ENCODE results near the gene CDX1. TPM values are rescaled to one million over a fixed set of nuclear protein-coding genes. Genes with fewer than 3 reads are reported as not detected.

Gene CDX1
- total RNA-seq, 1 donor from 2014 or later: not detected

DNA sequence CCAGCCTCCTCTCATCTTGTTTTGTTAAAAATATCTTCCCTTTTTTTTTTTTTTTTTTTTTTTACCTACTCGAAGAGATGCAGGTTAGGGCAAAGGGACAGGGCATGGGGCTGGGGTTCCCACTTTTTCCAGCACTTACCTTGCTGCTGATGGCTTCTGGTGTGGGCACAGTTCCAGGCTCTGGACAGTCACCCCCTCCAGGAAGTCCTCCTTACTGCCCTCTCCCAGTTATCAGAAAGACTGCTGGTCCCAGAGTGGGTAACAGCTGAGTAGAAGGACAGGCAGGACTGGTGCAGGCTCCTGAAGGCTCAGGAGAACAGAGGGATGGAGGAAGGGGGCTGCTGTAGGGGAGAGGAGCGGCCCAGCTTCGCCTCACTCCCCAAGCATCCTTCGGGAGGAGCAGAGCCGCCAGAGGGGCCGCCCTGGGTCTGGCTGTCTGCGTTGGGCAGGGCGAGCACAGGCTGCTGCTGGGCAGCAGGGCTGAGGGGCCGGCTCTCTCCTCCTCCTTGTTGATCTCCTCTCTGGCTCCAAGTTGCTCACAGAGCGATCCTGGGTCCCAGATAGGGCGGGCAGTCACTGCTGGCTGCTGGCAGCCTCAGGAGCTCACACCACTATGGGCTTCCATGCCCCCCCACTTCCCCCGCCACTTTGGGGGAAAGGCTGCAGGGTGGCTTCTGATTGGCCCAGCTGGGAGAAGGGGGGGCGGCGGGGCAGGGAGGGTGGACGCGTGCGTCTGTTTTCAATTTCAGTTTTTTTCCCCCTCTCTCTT is 11.1 kb upstream of the CDX1 start, which contains the start of gene PDGFRB:
Gene PDGFRB (minus strand): TSS at position 588 of the 769 bp plus-strand sequence. CDS start 18,798 bp downstream, outside the sequence.
- Mint-ChIP-seq H3K27me3 (ENCODE audit: insufficient read depth) (peaks cover 16% of the 10 kb centered on the region), H3K36me3 (ENCODE audit: low read depth) (no peaks in the 10 kb centered on the region), H3K27ac (peak within 1 kb of the TSS; percentile 37), H3K4me3 (peak within 1 kb of the TSS; percentile 77), H3K9me3 (no peaks in the 10 kb centered on the region), H3K4me1 (ENCODE audit: low read depth) (peaks cover 29% of the 10 kb centered on the region)
- intact Hi-C loops (cut with micrococcal nuclease): no loop called here
- peak; percentile 8 for DNase-seq (ENCODE audit: low spot score)

DNA sequence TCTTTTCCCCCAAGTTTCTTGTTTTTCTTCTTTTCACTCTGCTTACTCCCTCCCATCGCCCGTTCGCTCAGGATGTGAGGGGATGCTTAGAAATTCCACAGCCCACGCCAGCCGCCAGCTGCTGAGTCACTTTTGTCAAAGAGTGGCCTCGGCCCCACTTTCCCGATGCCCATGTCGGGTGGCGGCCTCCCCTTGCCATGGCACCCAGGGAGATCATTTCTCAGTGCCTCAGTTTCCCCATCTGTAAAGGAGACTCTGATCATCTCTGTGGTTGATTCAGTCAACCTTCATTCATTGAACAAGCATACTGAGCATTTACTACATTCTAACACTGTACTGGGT is 10.6 kb upstream of the CDX1 start:
- Mint-ChIP-seq H3K27me3 (ENCODE audit: insufficient read depth) (peaks cover 16% of the 10 kb centered on the region), H3K36me3 (ENCODE audit: low read depth) (no peaks in the 10 kb centered on the region), H3K4me3 (peak overlapping the region; percentile 77), H3K27ac (peak overlapping the region; percentile 37), H3K9me3 (no peaks in the 10 kb centered on the region), H3K4me1 (ENCODE audit: low read depth) (peaks cover 23% of the 10 kb centered on the region)
- DNase-seq (ENCODE audit: low spot score): no peak
- intact Hi-C loops (cut with micrococcal nuclease): no loop called here

DNA sequence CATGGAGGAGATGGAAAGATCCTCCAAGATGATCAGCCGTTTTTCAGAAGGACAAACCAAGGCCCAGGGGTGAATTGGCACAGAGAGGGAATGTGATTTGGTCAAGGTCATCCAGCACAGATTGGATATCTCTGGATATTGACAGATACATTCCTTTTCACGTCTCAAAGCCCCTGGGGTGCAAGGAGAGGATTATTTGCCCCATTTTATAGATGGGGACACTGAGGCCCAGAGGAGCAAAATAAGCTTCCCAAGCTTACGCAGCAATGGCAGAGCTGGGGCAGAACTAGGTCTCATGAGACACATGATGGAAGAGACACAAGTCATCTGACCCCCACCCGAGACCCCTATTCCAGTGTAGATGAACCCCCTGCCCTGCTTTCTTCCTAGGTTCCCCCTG is 10.0 kb upstream of the CDX1 start:
- peaks cover 21% of the 10 kb centered on the region for H3K4me1 Mint-ChIP-seq (ENCODE audit: low read depth)
- no peaks in the 10 kb centered on the region for H3K9me3 Mint-ChIP-seq
- no peak overlapping the region for H3K27ac Mint-ChIP-seq
- H3K27me3 Mint-ChIP-seq (ENCODE audit: insufficient read depth): peaks cover 16% of the 10 kb centered on the region
- H3K4me3 Mint-ChIP-seq: peak overlapping the region; percentile 77
- no peaks in the 10 kb centered on the region for H3K36me3 Mint-ChIP-seq (ENCODE audit: low read depth)
- intact Hi-C loops (cut with micrococcal nuclease): no loop called here
- DNase-seq (ENCODE audit: low spot score): no peak

DNA sequence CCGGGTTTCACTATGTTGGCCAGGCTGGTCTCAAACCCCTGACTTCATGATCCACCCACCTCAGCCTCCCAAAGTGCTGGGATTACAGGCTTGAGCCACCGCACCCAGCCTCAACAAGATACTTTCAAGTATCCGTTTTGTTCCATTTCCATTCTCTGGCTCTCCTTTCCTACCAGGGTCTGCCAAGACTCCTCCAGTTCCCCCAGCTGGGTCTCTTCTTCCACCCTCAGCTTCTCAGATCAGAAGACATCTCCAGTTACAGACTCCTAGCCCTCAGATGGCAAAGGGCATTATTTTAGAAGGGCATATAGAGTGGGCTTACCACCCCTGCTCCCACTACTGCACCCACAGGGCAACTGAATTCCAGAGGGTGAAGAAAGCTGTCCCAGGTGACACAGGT is 9.4 kb upstream of the CDX1 start:
- peaks cover 21% of the 10 kb centered on the region for H3K4me1 Mint-ChIP-seq (ENCODE audit: low read depth)
- no peaks in the 10 kb centered on the region for H3K36me3 Mint-ChIP-seq (ENCODE audit: low read depth)
- H3K27me3 Mint-ChIP-seq (ENCODE audit: insufficient read depth): peaks cover 16% of the 10 kb centered on the region
- H3K4me3 Mint-ChIP-seq: no peak overlapping the region
- no peak for DNase-seq (ENCODE audit: low spot score)
- H3K9me3 Mint-ChIP-seq: no peaks in the 10 kb centered on the region
- no peak overlapping the region for H3K27ac Mint-ChIP-seq
- intact Hi-C loops (cut with micrococcal nuclease): no loop called here

DNA sequence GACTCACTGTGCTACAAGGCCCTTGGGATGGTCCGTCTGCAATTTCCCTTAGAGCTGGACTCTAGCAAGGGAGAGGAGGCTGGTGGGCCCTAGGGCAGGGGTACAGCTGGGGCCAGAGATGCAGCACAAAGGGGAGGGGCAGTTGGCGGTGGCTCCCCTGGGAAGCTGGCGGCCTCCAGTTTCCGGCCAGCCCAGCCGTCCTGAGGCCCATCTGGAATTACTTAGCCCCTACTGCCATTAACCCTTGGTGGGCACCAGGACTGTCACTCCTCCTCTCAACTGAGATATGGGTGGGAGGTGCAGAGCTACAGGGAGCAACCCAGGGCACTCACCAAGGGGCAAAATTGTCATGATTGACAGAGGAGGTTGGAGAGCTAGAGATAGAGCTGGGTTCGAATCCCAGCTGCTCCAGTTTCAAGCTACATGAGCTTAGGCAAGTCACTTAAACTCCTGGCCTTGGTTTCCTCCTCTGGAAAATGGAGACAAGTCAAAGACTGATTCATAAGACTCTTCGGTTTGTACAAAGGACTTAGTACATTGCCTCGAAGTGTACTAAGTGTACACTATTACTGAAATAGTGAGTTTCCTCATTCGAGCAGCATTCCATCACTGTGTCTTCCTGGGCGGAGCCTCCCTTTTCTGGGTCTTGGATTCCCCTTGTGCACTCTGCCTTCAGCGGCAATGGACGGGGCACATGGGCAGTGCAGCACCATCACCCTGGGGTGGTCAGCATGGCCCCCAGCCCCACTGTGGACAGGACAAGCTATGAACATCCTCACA is 8.2 kb upstream of the CDX1 start:
- H3K4me1 Mint-ChIP-seq (ENCODE audit: low read depth): peaks cover 19% of the 10 kb centered on the region
- H3K4me3 Mint-ChIP-seq: no peak overlapping the region
- H3K36me3 Mint-ChIP-seq (ENCODE audit: low read depth): no peaks in the 10 kb centered on the region
- peaks cover 16% of the 10 kb centered on the region for H3K27me3 Mint-ChIP-seq (ENCODE audit: insufficient read depth)
- no peaks in the 10 kb centered on the region for H3K9me3 Mint-ChIP-seq
- intact Hi-C loops (cut with micrococcal nuclease): no loop called here
- no peak for DNase-seq (ENCODE audit: low spot score)
- no peak overlapping the region for H3K27ac Mint-ChIP-seq

DNA sequence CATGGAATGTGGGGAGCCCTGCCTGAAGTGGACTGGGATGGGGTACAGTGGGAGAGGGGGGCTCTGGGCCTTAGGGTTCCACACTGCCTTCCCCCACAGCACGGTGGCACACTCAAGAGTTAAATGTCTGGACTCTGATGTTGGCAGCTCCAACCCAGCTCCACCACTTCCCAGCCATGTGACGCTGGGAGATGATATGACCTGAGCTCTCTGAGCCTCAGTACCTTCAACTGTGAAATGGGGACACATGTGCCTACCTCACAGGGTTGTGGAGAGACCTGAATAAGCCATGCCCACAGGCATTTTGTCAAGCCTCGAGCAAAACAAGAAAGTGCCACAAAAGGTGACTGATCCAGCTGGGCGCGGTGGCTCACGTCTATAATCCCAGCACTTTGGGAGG is 7.5 kb upstream of the CDX1 start:
- no peak overlapping the region for H3K4me3 Mint-ChIP-seq
- peaks cover 16% of the 10 kb centered on the region for H3K27me3 Mint-ChIP-seq (ENCODE audit: insufficient read depth)
- H3K36me3 Mint-ChIP-seq (ENCODE audit: low read depth): no peaks in the 10 kb centered on the region
- no peak overlapping the region for H3K27ac Mint-ChIP-seq
- intact Hi-C loops (cut with micrococcal nuclease): no loop called here
- no peaks in the 10 kb centered on the region for H3K9me3 Mint-ChIP-seq
- no peak for DNase-seq (ENCODE audit: low spot score)
- H3K4me1 Mint-ChIP-seq (ENCODE audit: low read depth): peaks cover 13% of the 10 kb centered on the region

DNA sequence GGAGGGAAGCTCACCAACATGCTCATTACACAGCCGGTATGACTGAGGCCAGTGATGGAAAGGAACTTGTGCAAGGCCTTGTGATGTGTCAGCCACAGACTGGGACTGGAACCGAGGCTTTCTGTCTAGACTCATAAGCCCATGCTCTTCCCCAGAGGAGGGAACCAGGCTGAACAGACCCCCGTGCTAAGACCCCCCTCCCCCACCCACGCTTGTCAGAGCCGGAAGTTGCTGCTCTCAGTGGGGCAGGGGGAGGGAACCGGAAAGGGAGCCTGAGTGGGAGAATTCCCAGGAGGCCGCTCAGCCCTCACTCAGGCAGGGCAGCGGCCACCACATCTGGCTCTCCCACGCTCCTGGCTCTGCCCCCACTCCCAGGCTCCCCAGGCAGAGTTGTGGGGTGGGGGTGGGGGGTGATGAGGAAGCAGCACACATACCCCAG is 6.8 kb upstream of the CDX1 start:
- DNase-seq (ENCODE audit: low spot score): no peak
- H3K36me3 Mint-ChIP-seq (ENCODE audit: low read depth): no peaks in the 10 kb centered on the region
- peaks cover 21% of the 10 kb centered on the region for H3K27me3 Mint-ChIP-seq (ENCODE audit: insufficient read depth)
- no peak overlapping the region for H3K27ac Mint-ChIP-seq
- H3K4me3 Mint-ChIP-seq: no peak overlapping the region
- no peaks in the 10 kb centered on the region for H3K9me3 Mint-ChIP-seq
- peaks cover 7% of the 10 kb centered on the region for H3K4me1 Mint-ChIP-seq (ENCODE audit: low read depth)
- intact Hi-C loops (cut with micrococcal nuclease): no loop called here

DNA sequence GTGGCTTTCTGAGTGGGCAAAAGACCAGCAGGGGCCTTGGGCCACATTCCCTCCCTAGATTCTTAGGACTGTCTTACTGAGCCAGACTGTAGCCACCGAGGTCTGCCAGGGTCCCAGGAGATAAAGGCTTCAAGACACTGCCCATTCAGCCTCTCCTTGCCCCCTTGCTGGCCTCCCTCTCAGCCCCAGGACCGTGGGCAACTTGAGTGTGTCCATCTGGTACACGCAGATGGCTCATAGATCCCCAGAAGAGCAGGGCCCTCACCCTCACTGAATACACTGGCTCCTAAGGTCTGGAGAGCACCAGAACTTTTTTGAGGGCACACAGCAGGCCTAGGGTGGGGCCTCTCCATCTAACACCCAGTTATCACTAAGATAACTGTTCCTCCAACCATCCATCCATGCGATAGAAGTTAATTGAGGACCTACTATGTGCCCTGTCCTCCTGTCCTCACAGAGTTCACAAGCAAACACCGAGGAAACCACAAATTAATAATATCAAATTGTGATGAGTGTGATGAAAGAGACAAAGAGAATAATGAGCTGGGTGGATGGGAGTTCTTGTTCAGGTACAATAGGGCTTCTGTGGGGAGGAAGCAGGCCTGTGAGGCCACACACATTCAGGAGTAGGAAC is 6.0 kb upstream of the CDX1 start:
- Mint-ChIP-seq H3K4me1 (ENCODE audit: low read depth) (peaks cover 7% of the 10 kb centered on the region), H3K4me3 (no peak overlapping the region), H3K9me3 (no peaks in the 10 kb centered on the region), H3K36me3 (ENCODE audit: low read depth) (no peaks in the 10 kb centered on the region), H3K27ac (no peak overlapping the region), H3K27me3 (ENCODE audit: insufficient read depth) (peaks cover 19% of the 10 kb centered on the region)
- intact Hi-C loops (cut with micrococcal nuclease): loop anchor here (1.0 kb wide), 3 partner anchors 58 to 276 kb away; no protein-coding TSS in a partner anchor
- no peak for DNase-seq (ENCODE audit: low spot score)

DNA sequence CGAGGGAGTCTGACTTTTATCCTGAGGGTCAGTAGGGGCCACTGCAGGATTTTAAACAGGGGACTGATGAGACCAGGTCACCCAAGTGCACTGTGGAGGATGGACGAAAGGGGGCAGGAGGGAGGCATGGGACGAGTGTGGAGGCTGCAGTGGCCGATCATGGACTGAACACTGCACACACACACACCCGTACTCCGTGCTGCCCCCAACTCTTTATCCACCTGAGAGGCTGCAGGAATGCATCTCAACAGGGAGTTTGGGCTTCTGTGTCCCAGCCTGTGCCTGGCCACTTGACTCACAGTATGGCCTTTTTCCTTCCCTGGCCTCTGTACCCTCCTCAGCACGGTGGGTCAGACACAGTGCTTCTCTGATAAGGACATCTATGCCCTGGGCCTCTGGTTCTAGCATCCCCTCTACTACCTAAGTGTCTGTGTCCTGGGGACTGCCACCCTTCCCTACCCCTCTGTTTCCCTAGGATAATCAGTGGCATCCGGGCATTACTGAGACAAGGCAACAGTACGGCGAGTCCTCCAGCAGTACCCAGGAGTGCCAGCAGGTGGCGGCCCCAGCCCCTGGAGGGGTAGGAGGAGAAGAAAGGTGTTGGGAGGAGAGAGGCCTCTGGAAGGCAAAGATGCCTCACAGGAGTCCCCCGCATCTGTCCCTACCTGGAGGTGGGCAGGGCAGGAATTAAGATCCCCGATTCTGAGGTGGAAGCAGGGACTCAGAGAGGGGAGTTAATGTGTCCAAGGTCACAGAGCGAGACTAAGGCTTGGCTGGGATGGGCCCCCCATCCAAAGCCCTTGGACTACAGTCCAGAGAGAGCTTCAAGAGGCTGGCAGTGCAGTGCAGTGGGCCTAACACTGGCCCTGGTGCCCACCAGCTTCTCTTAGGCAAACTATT is 5.1 kb upstream of the CDX1 start:
- no peak overlapping the region for H3K27ac Mint-ChIP-seq
- no peaks in the 10 kb centered on the region for H3K4me1 Mint-ChIP-seq (ENCODE audit: low read depth)
- intact Hi-C loops (cut with micrococcal nuclease): loop anchor here (1.0 kb wide), 3 partner anchors 57 to 275 kb away; no protein-coding TSS in a partner anchor
- H3K27me3 Mint-ChIP-seq (ENCODE audit: insufficient read depth): peaks cover 21% of the 10 kb centered on the region
- H3K36me3 Mint-ChIP-seq (ENCODE audit: low read depth): no peaks in the 10 kb centered on the region
- H3K9me3 Mint-ChIP-seq: no peaks in the 10 kb centered on the region
- peak; percentile 68 for DNase-seq (ENCODE audit: low spot score)
- H3K4me3 Mint-ChIP-seq: no peak overlapping the region

DNA sequence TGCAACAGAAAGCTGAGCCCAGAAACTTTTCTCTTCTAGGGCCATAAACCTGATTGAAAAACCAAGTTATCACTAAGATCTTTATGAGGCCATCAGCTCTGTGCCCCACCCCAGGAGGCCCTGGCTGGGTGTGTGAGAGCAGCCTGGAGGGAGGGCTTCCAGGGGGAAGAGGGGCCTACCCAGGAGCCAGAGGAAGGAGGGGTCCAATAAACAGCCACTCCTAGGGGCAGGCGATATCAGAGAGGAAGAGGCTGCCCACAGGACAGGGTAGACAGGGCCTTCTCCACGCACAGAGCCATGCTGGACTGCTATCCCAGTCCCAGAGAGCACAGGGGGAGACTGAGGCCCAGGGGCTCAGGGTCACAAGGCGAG is 4.5 kb upstream of the CDX1 start:
- Mint-ChIP-seq H3K4me1 (ENCODE audit: low read depth) (no peaks in the 10 kb centered on the region), H3K36me3 (ENCODE audit: low read depth) (no peaks in the 10 kb centered on the region), H3K27ac (no peak overlapping the region), H3K9me3 (no peaks in the 10 kb centered on the region), H3K27me3 (ENCODE audit: insufficient read depth) (peaks cover 18% of the 10 kb centered on the region), H3K4me3 (no peak overlapping the region)
- DNase-seq (ENCODE audit: low spot score): no peak
- intact Hi-C loops (cut with micrococcal nuclease): no loop called here

DNA sequence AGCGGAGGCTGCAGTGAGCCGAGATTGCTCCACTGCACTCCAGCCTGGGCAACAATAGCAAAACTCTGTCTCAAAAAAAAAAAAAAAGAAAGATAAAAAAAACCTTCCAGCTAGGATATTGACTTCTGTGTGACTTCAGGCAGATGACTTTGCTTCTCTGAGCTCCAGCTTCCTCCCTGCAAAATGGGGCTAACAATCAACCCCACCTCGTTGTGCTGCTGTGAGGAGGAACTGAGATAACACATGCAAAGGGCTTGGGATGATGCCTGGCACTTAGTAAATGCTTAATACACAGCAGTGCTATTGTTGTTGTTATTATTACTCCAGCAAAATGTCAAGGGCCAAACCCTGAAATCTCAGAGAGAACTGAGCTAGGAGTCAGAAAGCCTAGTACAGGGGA is 3.5 kb upstream of the CDX1 start:
- no peaks in the 10 kb centered on the region for H3K4me1 Mint-ChIP-seq (ENCODE audit: low read depth)
- no peak overlapping the region for H3K4me3 Mint-ChIP-seq
- H3K9me3 Mint-ChIP-seq: no peaks in the 10 kb centered on the region
- intact Hi-C loops (cut with micrococcal nuclease): no loop called here
- no peak for DNase-seq (ENCODE audit: low spot score)
- H3K27me3 Mint-ChIP-seq (ENCODE audit: insufficient read depth): peaks cover 27% of the 10 kb centered on the region
- H3K27ac Mint-ChIP-seq: no peak overlapping the region
- no peaks in the 10 kb centered on the region for H3K36me3 Mint-ChIP-seq (ENCODE audit: low read depth)

DNA sequence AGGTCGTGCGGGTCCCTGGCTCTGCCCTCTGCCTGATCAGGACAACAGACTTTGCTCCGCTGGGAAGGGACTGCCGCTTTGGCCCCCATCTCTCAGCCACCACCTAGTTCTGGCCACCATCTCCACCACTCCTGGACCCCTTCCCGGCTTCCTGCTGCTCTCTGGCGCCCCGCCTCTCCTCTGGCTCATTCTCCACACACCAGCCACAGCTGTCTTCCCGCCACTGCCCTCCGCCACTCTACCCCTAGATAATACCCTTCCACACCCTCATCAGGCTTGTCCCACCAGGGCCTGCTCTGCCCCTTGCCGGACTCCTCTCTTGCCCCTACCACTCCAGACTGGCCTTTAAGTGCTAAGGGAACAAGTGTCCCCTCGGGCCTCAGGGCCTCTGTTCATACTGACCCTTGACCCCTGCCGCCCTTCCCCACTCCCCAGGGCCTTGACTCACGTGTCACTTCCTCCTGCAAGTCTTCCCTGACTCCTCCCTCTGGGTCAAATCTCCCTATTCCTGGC is 3.0 kb upstream of the CDX1 start:
- no peaks in the 10 kb centered on the region for H3K9me3 Mint-ChIP-seq
- peaks cover 33% of the 10 kb centered on the region for H3K27me3 Mint-ChIP-seq (ENCODE audit: insufficient read depth)
- intact Hi-C loops (cut with micrococcal nuclease): no loop called here
- no peaks in the 10 kb centered on the region for H3K4me1 Mint-ChIP-seq (ENCODE audit: low read depth)
- no peak overlapping the region for H3K27ac Mint-ChIP-seq
- no peak overlapping the region for H3K4me3 Mint-ChIP-seq
- H3K36me3 Mint-ChIP-seq (ENCODE audit: low read depth): no peaks in the 10 kb centered on the region
- no peak for DNase-seq (ENCODE audit: low spot score)
